OCI-LY3 (cell line): ENCODE data around the gene ASTN2.

Experiments
- EZH2phosphoT487 ChIP-seq: fragments of 200-600 bp; shearing (Covaris generic); IDR thresholded peaks from 2 replicates; pipeline ENCODE4 v1.6.1; 2018; ENCODE audit warnings: antibody characterized with exemption, mixed run types, low read depth
- TF ChIP-seq, protein P1 (sequence below): fragments of 200-600, 300-600 bp; sonication (generic); IDR thresholded peaks from 2 replicates; pipeline ENCODE4 v1.5.1; 2014; ENCODE audit warnings: antibody characterized with exemption, low read length, low read depth

DNA sequence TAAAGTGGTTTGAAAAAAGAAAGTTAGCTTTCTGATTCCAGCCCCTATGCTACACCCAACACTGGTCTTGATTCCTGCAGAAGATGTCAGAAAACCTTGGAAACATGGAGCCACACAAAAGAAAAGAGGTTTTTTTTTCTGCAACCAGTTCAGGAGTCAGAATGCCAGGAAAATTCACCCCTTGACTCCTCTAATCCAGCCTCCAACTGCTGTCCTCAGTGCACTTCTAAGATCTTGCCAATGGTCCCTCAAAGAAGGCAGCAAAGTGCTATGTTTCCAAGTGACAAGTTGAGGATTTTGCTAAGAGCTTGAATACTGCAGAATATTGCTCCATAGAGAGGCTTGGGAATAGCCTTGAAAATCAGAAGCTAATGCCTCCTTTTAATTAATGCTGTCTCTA is 617.6 kb downstream of the ASTN2 start:
- TF ChIP-seq, protein P1, sequence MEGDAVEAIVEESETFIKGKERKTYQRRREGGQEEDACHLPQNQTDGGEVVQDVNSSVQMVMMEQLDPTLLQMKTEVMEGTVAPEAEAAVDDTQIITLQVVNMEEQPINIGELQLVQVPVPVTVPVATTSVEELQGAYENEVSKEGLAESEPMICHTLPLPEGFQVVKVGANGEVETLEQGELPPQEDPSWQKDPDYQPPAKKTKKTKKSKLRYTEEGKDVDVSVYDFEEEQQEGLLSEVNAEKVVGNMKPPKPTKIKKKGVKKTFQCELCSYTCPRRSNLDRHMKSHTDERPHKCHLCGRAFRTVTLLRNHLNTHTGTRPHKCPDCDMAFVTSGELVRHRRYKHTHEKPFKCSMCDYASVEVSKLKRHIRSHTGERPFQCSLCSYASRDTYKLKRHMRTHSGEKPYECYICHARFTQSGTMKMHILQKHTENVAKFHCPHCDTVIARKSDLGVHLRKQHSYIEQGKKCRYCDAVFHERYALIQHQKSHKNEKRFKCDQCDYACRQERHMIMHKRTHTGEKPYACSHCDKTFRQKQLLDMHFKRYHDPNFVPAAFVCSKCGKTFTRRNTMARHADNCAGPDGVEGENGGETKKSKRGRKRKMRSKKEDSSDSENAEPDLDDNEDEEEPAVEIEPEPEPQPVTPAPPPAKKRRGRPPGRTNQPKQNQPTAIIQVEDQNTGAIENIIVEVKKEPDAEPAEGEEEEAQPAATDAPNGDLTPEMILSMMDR: no peak
- TF ChIP-seq EZH2phosphoT487: no peak
